ENCODE data around the gene DPP7.
A peak's percentile ranks its signal among the peaks of the same experiment; 100 is the strongest.

The DPP7 gene

DNA sequence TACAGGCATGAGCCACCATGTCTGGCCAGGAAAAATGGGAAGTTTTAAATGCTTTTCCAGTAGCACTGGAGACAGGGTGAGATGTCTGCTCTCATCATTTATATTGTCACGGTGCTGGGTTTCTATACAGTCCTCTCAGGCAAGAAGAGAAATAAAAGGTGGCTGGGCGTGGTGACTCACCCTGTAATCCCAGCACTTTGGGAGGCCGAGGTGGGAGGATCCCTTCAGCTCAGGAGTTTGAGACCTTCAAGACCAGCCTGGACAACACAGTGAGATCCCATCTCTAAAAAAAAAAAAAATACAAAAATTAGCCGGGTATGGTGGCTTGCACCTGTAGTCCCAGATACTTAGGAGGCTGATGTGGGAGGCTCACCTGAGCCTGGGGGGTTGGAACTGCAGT, 19.7 kb upstream of the DPP7 start:
- H3K27ac ChIP-seq (ENCODE audit: low read length): no peak overlapping the region
- H3K4me1 ChIP-seq (ENCODE audit: low read length): peaks cover 5% of the 10 kb centered on the region; the same call in 1 of the 2 replicates
- H3K27me3 ChIP-seq (ENCODE audit: low read depth, low read length): no peaks in the 10 kb centered on the region
- no peaks in the 10 kb centered on the region for H3K9me3 ChIP-seq (ENCODE audit: insufficient read depth, low read length)
- no peak overlapping the region for H3K9ac ChIP-seq (ENCODE audit: low read length)
- no peaks in the 10 kb centered on the region for H4K20me1 ChIP-seq (ENCODE audit: insufficient read depth, low read length)
- no peaks in the 10 kb centered on the region for H3K36me3 ChIP-seq (replicated peaks; ENCODE audit: low read depth, low read length)
- no peak overlapping the region for H3K4me2 ChIP-seq (ENCODE audit: low read length)
- TF ChIP-seq EZH2phosphoT487 (IDR thresholded peaks at IDR 0.05; ENCODE audit: low read depth): no peak
- TF ChIP-seq, protein P1, sequence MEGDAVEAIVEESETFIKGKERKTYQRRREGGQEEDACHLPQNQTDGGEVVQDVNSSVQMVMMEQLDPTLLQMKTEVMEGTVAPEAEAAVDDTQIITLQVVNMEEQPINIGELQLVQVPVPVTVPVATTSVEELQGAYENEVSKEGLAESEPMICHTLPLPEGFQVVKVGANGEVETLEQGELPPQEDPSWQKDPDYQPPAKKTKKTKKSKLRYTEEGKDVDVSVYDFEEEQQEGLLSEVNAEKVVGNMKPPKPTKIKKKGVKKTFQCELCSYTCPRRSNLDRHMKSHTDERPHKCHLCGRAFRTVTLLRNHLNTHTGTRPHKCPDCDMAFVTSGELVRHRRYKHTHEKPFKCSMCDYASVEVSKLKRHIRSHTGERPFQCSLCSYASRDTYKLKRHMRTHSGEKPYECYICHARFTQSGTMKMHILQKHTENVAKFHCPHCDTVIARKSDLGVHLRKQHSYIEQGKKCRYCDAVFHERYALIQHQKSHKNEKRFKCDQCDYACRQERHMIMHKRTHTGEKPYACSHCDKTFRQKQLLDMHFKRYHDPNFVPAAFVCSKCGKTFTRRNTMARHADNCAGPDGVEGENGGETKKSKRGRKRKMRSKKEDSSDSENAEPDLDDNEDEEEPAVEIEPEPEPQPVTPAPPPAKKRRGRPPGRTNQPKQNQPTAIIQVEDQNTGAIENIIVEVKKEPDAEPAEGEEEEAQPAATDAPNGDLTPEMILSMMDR (IDR thresholded peaks at IDR 0.05; ENCODE audit: low read depth, low read length): no peak
- no peak overlapping the region for H2AFZ ChIP-seq (ENCODE audit: low read depth, low read length)
- no peak overlapping the region for H3K4me3 ChIP-seq (ENCODE audit: low read length)
- H3K79me2 ChIP-seq (ENCODE audit: low read length): peaks cover 13% of the 10 kb centered on the region

- Histone ChIP-seq H2AFZ (ENCODE audit: low read depth, low read length) (0 out of 2 replicates have a peak overlapping the region, but pooled peaks have one; percentile 1), H3K79me2 (ENCODE audit: low read length) (peaks cover 43% of the 10 kb centered on the region), H3K4me2 (ENCODE audit: low read length) (peak overlapping the region; percentile 72), H3K4me1 (ENCODE audit: low read length) (peaks cover 11% of the 10 kb centered on the region), H4K20me1 (ENCODE audit: insufficient read depth, low read length) (no peaks in the 10 kb centered on the region), H3K9ac (ENCODE audit: low read length) (peak overlapping the region; percentile 88), H3K4me3 (ENCODE audit: low read length) (peak overlapping the region; percentile 89), H3K36me3 (replicated peaks; ENCODE audit: low read depth, low read length) (no peaks in the 10 kb centered on the region), H3K27me3 (ENCODE audit: low read depth, low read length) (no peaks in the 10 kb centered on the region), H3K27ac (ENCODE audit: low read length) (peak overlapping the region; percentile 90), H3K9me3 (ENCODE audit: insufficient read depth, low read length) (no peaks in the 10 kb centered on the region)
- TF ChIP-seq, protein P1 (IDR thresholded peaks at IDR 0.05; ENCODE audit: low read depth, low read length): no peak
- TF ChIP-seq EZH2phosphoT487 (IDR thresholded peaks at IDR 0.05; ENCODE audit: low read depth): no peak
Observed at GRCh38 chr9:137130176-137130755, 15.7 kb upstream of the DPP7 start.

DNA sequence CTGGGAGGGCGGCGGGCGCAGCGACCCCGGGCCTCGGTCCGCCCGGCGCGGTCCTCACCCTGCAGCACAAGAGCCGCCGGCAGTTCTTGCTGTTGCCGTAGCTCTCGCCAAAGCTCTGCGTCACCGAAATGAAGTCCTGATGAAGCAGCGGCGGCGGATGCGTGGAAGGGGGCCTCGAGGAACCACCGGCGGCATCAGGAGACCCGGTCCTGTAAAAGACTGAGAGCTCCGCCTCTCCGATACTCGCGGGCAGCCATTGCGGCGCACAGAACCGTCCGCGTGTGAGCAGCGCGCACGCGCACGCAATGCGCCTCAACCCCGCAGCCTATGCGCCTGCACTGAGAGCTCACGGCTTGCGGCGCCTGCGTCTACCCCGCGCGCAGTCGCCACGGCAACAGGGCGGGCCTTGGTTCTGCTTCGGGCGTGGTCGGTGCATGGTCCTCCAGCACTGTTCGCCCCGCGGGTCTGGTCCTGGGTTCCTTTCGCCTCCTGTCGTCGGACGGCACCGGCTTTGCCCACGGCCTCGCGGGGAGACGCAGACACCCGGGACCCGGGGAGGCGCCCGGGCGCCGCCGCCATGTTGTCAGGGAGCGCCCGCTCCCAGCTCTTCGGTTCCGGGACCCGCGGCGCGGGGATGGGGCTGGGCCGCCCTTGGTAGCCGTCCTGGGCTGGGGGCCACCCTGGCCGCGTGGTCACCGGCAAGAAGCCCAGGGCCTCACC, 15.1 kb upstream of the DPP7 start:
- H3K27ac ChIP-seq (ENCODE audit: low read length): peak overlapping the region; percentile 90
- H2AFZ ChIP-seq (ENCODE audit: low read depth, low read length): 0 out of 2 replicates have a peak overlapping the region, but pooled peaks have one; percentile 1
- peaks cover 43% of the 10 kb centered on the region for H3K79me2 ChIP-seq (ENCODE audit: low read length)
- no peak for TF ChIP-seq EZH2phosphoT487 (IDR thresholded peaks at IDR 0.05; ENCODE audit: low read depth)
- TF ChIP-seq, protein P1 (IDR thresholded peaks at IDR 0.05; ENCODE audit: low read depth, low read length): no peak
- H3K27me3 ChIP-seq (ENCODE audit: low read depth, low read length): no peaks in the 10 kb centered on the region
- H3K9me3 ChIP-seq (ENCODE audit: insufficient read depth, low read length): no peaks in the 10 kb centered on the region
- H3K4me2 ChIP-seq (ENCODE audit: low read length): peak overlapping the region; percentile 98
- no peaks in the 10 kb centered on the region for H3K36me3 ChIP-seq (replicated peaks; ENCODE audit: low read depth, low read length)
- no peaks in the 10 kb centered on the region for H4K20me1 ChIP-seq (ENCODE audit: insufficient read depth, low read length)
- peaks cover 11% of the 10 kb centered on the region for H3K4me1 ChIP-seq (ENCODE audit: low read length)
- H3K9ac ChIP-seq (ENCODE audit: low read length): peak overlapping the region; percentile 88
- H3K4me3 ChIP-seq (ENCODE audit: low read length): peak overlapping the region; percentile 89

DNA sequence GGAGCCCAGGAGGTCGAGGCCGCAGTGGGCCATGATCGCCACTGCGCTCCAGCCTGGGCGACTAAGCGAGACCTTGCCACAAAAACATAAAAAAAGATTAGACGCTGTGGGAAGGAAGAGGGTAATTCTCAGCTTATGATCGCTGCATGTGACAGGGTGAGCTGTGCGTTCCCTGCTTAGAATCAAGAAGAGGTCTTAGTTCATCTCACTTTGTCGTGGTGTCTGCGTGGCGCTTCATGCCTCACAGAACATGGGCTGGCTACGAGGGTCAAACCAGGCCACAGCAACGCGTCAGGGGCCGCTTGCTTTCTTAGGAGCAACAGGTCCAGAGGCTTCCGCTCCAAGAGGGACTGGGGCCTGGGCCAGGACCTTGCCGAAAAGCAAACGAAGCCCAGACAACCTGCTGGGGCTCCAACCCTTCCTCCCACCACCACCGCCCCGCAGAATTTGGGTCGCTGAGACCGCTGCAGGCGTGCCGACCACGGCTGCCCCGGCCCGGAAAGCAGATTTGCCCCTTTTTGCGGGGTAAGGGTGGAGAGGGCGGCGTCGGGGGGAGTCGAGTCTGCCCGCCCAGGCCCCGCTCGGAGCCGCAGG, 14.4 kb upstream of the DPP7 start:
- Histone ChIP-seq H3K27me3 (ENCODE audit: low read depth, low read length) (no peaks in the 10 kb centered on the region), H3K79me2 (ENCODE audit: low read length) (peaks cover 49% of the 10 kb centered on the region)

More for the DNA sequence above, 14.4 kb upstream of the DPP7 start:
- Histone ChIP-seq H3K4me3 (ENCODE audit: low read length) (peak overlapping the region; percentile 89), H3K9me3 (ENCODE audit: insufficient read depth, low read length) (no peaks in the 10 kb centered on the region), H3K4me1 (ENCODE audit: low read length) (peaks cover 15% of the 10 kb centered on the region), H3K36me3 (replicated peaks; ENCODE audit: low read depth, low read length) (peaks cover 3% of the 10 kb centered on the region), H2AFZ (ENCODE audit: low read depth, low read length) (no peak overlapping the region), H3K27ac (ENCODE audit: low read length) (peak overlapping the region; percentile 90), H3K4me2 (ENCODE audit: low read length) (peak overlapping the region; percentile 98), H3K9ac (ENCODE audit: low read length) (peak overlapping the region; percentile 88), H4K20me1 (ENCODE audit: insufficient read depth, low read length) (no peaks in the 10 kb centered on the region)
- no peak for TF ChIP-seq EZH2phosphoT487 (IDR thresholded peaks at IDR 0.05; ENCODE audit: low read depth)
- TF ChIP-seq, protein P1 (IDR thresholded peaks at IDR 0.05; ENCODE audit: low read depth, low read length): no peak
